ENCODE measurements around the gene DAPP1. TPM values are rescaled to one million over a fixed set of nuclear protein-coding genes. Genes with fewer than 3 reads are reported as not detected.
A peak's percentile ranks its signal among the peaks of the same experiment; 100 is the strongest.

The DAPP1 gene
- total and polyA plus RNA-seq, 10 of the 15 experiments (the other 5 are each of a cell fraction or from before 2014, with no cell fraction given): 46.5 to 147 (median 74.2) TPM

GRCh38 chr4:99817309-99817890, 773 bp downstream of the DAPP1 start (continued):
- TF ChIP-seq E2F8 (IDR thresholded peaks at IDR 0.05; ENCODE audit: low read depth, partially characterized antibody) (no peak), CREB1 (IDR thresholded peaks at IDR 0.05; ENCODE audit: low read depth) (no peak), ATF7 (IDR thresholded peaks at IDR 0.05; ENCODE audit: low read depth) (peak; percentile 10; the same call in 1 of the 2 replicates), BHLHE40 (IDR thresholded peaks at IDR 0.05; ENCODE audit: borderline replicate concordance in 1 of 2, low read depth in 2 of 2, low read length in 1 of 2) (no peak), HDAC6 (IDR thresholded peaks at IDR 0.05; ENCODE audit: unreplicated experiment) (no peak)

- Histone ChIP-seq H3K4me2 (ENCODE audit: control insufficient read depth, insufficient read depth) (peak overlapping the region; percentile 87), H3K27ac (ENCODE audit: control insufficient read depth, insufficient read depth) (peak overlapping the region; percentile 85), H3K9ac (ENCODE audit: control insufficient read depth, insufficient read depth, low read length) (peak overlapping the region; percentile 73), H3K9me3 (replicated peaks; ENCODE audit: control insufficient read depth, insufficient read depth, low read length) (no peaks in the 10 kb centered on the region; the same call in 2 of the 3 replicates), H3K79me2 (ENCODE audit: control insufficient read depth, insufficient read depth, low read length) (peaks cover 73% of the 10 kb centered on the region), H2AFZ (ENCODE audit: control insufficient read depth, low read depth, low read length) (no peak overlapping the region), H3K4me1 (ENCODE audit: control insufficient read depth, insufficient read depth, low read length) (peaks cover 19% of the 10 kb centered on the region), H3K36me3 (ENCODE audit: control insufficient read depth in 2 of 2, insufficient read depth in 2 of 2, low read length in 1 of 2) (0 out of 4 replicates have a peak, but pooled peaks cover 0 to 4% of the 10 kb centered on the region in 2 experiments), H4K20me1 (ENCODE audit: control insufficient read depth, insufficient read depth) (no peaks in the 10 kb centered on the region), H3K27me3 (replicated peaks in 1 of 2; ENCODE audit: control insufficient read depth in 2 of 2, insufficient read depth in 2 of 2, low read length in 1 of 2) (no peaks in the 10 kb centered on the region), H3K4me3 (peak overlapping the region; percentile 95)
- TF ChIP-seq BMI1 (IDR thresholded peaks at IDR 0.05; ENCODE audit: borderline replicate concordance) (no peak), SPI1 (IDR thresholded peaks at IDR 0.05; ENCODE audit: borderline replicate concordance, insufficient read depth, low read depth, low read length) (no peak), E2F4 (IDR thresholded peaks at IDR 0.05; ENCODE audit: low read depth, low read length) (no peak), SREBF1 (IDR thresholded peaks at IDR 0.05; ENCODE audit: low read length) (no peak), IKZF2 (IDR thresholded peaks at IDR 0.05) (no peak), CTCF (IDR thresholded peaks at IDR 0.05 in 2 of 3, conservative IDR thresholded peaks at IDR 0.05 in 1 of 3; ENCODE audit: control insufficient read depth in 2 of 3, extremely low read depth in 1 of 3, insufficient read depth in 1 of 3, low read depth in 3 of 3, low read length in 3 of 3) (no peak), EED (IDR thresholded peaks at IDR 0.05; ENCODE audit: low read depth) (no peak), POLR2AphosphoS5 (IDR thresholded peaks at IDR 0.05; ENCODE audit: low read length) (0 out of 2 replicates have a peak, but pooled peaks have one; percentile 48)
- POLR2A ChIA-PET: interaction anchor here (1.3 to 3.1 kb wide), 5 partner anchors 10 to 255 kb away, joined by 3 to 30 read pairs (median 19); partner anchors contain the start of genes DNAJB14 and TRMT10A
- SMC1A ChIA-PET (ENCODE audit: uncharacterized antibody, unreplicated experiment): interaction anchor here (1.2 to 5.4 kb wide), 8 partner anchors 10 to 256 kb away, joined by 3 to 55 read pairs (median 18); partner anchors contain the start of genes DNAJB14 and TRMT10A
- DNase-seq (ENCODE audit: low read depth, low spot score) (no peak), ATAC-seq (no peak), FAIRE-seq (no peak)
- BruUV-seq (replicated peaks): no TSS peak
- in situ Hi-C loops (cut with MboI): no loop called here
- CTCF ChIA-PET: interaction anchor here (0.6 to 4.3 kb wide), 13 partner anchors 9 to 287 kb away, joined by 3 to 62 read pairs (median 5); partner anchors contain the start of gene DNAJB14
- intact Hi-C loops (cut with micrococcal nuclease; ENCODE audit: unreplicated experiment): no loop called here
- RAD21 ChIA-PET (ENCODE audit: unreplicated experiment): interaction anchor here (2.8 to 4.1 kb wide), 4 partner anchors 10 to 66 kb away, joined by 11 to 43 read pairs (median 28); no protein-coding TSS in a partner anchor
- WGBS (ENCODE audit: insufficient coverage, insufficient replicate concordance, low lambda C conversion rate, missing lambda C conversion rate): 50% methylated on average over 1 of the region's 1 CpG
Measured at GRCh38 chr4:99818661-99819060, 2.0 kb downstream of the DAPP1 start.
